ENCODE data around the gene SFXN3.

Gene SFXN3

DNA sequence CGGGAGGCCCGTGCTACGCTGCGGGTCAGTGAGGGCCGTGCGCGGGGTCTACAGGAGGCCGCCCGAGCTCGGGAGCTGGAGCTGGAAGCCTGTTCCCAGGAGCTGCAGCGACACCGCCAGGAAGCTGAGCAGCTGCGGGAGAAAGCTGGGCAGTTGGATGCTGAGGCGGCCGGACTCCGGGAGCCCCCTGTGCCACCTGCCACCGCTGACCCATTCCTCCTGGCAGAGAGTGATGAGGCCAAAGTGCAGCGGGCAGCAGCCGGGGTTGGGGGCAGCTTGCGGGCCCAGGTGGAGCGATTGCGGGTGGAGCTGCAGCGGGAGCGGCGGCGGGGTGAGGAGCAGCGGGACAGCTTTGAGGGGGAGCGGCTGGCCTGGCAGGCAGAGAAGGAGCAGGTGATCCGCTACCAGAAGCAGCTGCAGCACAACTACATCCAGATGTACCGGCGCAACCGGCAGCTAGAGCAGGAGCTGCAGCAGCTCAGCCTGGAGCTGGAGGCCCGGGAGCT is 24.4 kb upstream of the SFXN3 start:
- Mint-ChIP-seq H3K4me3 (no peak overlapping the region), H3K27me3 (no peaks in the 10 kb centered on the region), H3K36me3 (peaks cover 2% of the 10 kb centered on the region), H3K4me1 (no peaks in the 10 kb centered on the region), H3K9me3 (no peaks in the 10 kb centered on the region), H3K27ac (no peak overlapping the region)
- ATAC-seq (ENCODE audit: low read depth) (no peak), DNase-seq (ENCODE audit: low spot score in 2 of 2) (no peak)

DNA sequence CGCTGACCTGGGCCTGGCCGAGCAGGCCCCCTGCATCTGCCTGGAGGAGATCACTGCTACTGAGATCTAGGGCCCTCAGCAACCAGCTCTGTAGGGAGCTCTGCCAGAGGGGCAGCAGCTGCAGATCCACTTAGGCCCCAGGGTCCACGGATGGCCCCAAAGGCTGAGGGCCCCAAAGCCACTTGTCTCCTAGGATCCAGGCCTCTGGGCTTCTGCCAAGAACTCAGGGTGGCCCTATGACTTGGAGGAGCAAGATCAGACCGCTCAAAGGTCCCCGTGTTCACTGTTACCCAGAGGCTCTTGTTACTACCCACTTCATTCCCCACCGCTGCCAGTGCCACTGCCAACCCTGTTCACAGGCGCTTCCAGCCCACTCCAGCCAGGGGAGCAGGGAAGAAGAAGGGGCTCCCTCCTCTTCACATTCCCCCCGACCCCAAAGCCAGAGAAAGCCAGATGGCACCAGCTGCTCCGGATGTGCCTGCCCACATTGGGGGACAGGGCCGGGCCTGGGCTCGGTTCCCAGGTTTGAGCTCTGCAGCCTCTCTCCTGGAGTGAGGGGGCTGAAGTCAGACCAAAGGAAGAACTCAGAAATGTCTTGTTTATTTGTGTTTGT is 23.8 kb upstream of the SFXN3 start:
- Mint-ChIP-seq H3K9me3 (no peaks in the 10 kb centered on the region), H3K36me3 (peaks cover 2% of the 10 kb centered on the region), H3K4me3 (no peak overlapping the region), H3K27ac (no peak overlapping the region), H3K27me3 (no peaks in the 10 kb centered on the region), H3K4me1 (no peaks in the 10 kb centered on the region)
- ATAC-seq (ENCODE audit: low read depth) (no peak), DNase-seq (ENCODE audit: low spot score in 2 of 2) (no peak)

DNA sequence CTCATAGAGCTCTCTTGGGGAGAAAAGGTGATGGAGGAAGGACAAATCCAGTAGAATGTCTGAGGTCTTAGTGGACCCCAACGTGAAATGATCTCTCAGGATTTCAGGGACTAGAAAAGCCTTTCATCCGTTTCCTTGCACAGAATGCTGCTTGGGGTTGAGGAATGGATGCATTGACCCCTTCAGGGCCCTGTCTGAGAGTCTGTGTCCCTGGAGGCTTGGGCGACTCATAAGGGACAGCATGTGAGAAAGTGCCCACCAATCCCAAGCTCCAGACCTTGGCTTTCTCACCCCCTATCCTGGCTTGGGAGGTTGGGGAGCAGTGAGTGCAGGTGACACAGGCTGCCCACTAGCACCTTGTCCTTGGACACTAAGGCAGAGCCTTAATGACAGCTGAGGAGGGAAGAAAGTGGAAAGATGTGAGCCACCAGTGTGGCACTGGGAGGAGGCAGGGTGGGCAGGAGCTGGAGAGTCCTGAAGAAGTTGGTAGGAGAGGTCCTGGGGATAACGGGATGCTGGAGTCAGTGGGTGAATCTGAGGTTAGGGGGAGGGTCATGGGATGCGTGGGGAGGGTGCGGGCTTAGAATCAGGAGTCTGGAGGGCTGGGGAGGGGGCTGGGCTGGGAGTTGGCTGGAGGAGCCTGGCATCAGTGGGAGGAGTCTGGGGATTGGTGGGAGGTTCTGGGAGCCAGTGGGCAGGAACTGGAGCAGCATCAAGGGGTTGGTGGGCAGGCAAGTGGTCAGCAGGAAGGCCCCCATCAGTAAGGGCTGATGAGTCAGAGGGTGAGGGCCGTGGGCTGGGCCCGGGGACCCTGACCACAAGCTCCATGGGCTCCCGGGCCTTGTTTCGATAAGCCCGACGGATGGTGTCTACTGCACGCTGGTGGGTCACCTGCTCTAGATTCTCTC is 22.9 kb upstream of the SFXN3 start:
- H3K4me3 Mint-ChIP-seq = no peak overlapping the region
- no peaks in the 10 kb centered on the region for H3K27me3 Mint-ChIP-seq
- no peaks in the 10 kb centered on the region for H3K9me3 Mint-ChIP-seq
- H3K27ac Mint-ChIP-seq = no peak overlapping the region
- peaks cover 5% of the 10 kb centered on the region for H3K4me1 Mint-ChIP-seq
- no peak for DNase-seq (ENCODE audit: low spot score in 2 of 2)
- no peak for ATAC-seq (ENCODE audit: low read depth)
- H3K36me3 Mint-ChIP-seq = peaks cover 2% of the 10 kb centered on the region

DNA sequence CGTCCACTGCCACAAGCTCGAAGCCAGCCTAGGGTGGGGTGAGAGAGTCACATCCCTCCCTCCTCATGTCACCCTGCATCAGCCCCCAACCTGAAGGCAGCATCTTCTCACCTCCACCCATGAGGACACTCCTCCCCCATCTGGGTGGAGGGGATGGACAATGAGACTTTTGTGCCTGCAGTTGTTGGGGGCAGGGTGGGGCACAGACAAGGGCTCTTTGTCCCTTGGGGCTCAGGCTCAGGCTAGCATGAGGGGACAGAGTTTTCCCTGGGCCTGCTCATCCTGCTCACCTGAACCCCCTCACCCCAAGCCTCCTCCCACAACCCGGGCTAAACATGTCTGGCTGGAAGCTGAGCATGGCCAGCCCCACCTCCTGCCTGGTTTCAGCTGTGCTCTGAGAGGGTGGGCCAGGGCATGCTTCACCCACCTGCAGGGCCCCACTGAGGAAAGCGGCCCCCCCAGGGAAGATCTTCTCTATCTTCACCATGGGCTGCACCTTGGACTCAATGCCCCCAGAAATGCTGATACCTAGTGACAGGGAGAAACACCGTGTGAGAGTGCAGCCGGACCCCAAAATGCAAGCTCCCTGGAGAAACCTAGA is 22.1 kb upstream of the SFXN3 start:
- no peak overlapping the region for H3K4me3 Mint-ChIP-seq
- ATAC-seq (ENCODE audit: low read depth) = no peak
- no peak overlapping the region for H3K27ac Mint-ChIP-seq
- peaks cover 9% of the 10 kb centered on the region for H3K4me1 Mint-ChIP-seq
- H3K27me3 Mint-ChIP-seq = peaks cover 2% of the 10 kb centered on the region
- no peaks in the 10 kb centered on the region for H3K36me3 Mint-ChIP-seq
- H3K9me3 Mint-ChIP-seq = no peaks in the 10 kb centered on the region
- DNase-seq (ENCODE audit: low spot score in 2 of 2) = no peak

DNA sequence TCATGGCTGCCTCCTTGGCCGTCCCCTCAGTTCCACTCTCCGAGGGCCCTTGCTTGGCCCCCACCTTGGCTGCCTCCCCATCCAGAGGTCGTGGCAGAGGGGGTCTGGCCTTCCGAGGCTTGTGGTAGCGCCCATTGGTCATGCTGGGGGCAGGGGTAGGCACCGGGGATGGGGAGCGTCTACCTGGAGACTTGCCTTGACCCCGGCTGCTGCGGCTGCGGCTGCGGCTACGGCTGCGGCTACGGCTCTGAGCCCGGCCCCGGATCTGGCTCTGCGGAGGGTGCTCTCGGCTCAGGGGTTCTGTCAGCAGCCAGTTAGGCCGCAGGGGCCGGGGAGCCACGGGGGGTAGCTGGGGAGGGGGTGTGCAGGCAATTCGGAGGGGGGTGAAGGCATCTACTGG is 20.7 kb upstream of the SFXN3 start:
- Mint-ChIP-seq H3K36me3 (no peaks in the 10 kb centered on the region), H3K4me1 (peaks cover 15% of the 10 kb centered on the region), H3K27me3 (peaks cover 10% of the 10 kb centered on the region), H3K9me3 (no peaks in the 10 kb centered on the region), H3K4me3 (no peak overlapping the region), H3K27ac (no peak overlapping the region)
- ATAC-seq (ENCODE audit: low read depth) (no peak), DNase-seq (ENCODE audit: low spot score in 2 of 2) (no peak)

DNA sequence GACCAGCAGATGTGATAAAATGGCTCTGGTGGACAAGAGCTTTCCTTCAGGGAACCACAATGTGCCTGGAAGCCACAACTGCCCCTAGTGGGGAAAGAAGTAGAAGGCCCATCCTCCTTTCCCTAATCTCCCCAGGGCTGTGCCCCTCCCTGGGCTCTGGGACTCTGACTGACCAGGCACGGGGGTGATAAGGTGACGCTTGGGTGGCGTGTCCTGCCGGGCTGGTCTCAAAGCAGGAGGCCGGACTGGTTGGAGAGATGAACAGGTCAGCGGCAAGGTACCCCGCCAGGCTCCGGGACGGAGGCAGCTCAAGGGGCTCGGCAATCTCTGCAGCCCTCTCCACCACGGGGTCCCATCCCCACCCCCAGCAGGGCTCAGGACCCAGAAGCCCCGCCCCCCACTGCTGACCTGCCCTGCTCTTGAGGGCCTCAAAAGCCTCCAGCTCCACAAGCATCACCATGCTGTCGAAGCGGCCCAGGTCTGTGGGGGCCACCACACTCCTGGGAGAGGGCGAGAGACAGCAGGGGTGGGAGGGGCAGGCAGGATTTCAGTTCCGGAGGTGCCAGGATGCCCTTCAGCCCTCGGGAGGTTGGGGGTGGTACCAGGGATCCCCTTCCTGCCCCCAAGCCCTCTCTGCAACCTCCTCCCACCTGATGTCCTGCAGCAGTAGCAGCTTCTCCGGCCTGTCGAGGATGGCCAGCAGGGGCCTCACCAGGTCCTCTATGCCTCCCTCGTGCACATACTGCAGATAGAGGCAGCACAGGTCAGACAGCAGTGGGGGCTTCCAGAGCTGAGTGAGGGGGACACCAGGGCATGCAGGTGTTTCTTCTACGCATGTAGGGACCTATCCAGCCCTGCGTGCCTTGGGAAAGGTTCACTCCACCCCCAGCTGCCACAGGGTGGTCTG is 19.3 kb upstream of the SFXN3 start:
- peaks cover 20% of the 10 kb centered on the region for H3K4me1 Mint-ChIP-seq
- no peak overlapping the region for H3K4me3 Mint-ChIP-seq
- ATAC-seq (ENCODE audit: low read depth) (no peak), DNase-seq (ENCODE audit: low spot score in 2 of 2) (no peak)
- H3K9me3 Mint-ChIP-seq = no peaks in the 10 kb centered on the region
- no peak overlapping the region for H3K27ac Mint-ChIP-seq
- H3K36me3 Mint-ChIP-seq = no peaks in the 10 kb centered on the region
- H3K27me3 Mint-ChIP-seq = peaks cover 19% of the 10 kb centered on the region

DNA sequence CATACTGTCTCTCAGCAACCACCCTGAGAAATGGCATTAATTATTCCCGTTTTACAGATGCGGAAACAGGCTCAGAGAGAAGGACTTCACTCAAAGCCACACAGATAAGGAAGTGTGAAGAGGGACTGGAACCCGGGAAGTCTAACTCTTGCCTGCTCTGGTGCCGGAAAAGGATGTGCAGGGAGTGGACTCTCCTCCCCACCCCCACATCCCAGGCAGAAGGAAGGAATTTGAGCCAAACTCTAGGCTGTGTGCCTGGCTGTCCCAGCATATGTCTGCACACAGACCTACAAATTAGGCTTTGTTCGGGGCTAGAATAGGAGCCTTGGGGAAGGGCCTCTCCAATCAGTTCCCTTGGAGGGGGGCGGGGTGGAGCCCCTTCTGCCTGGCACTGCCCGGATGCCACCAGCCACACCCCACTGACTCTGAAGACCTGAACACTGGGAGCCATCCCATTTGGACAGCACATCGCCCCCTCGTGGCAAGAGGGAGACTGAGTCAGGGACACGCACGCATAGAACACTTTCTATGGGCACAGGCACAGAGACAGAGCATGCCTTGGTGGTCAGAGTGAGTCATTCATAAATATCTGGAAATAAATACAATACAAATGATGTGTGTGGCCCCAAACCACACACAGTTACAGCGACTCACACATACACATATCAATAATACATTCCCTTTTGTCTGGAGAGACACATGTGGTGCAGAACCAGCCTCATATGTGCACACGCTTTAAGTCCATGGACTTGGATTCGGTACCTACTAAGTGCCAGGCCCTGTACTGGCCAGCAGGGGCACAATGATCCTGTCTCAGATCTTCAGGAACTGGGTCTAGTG is 18.3 kb upstream of the SFXN3 start:
- H3K9me3 Mint-ChIP-seq = no peaks in the 10 kb centered on the region
- DNase-seq (ENCODE audit: low spot score in 2 of 2) (peak; percentile 53), ATAC-seq (ENCODE audit: low read depth) (peak; percentile 89)
- peaks cover 20% of the 10 kb centered on the region for H3K4me1 Mint-ChIP-seq
- no peak overlapping the region for H3K4me3 Mint-ChIP-seq
- peaks cover 22% of the 10 kb centered on the region for H3K27me3 Mint-ChIP-seq
- no peaks in the 10 kb centered on the region for H3K36me3 Mint-ChIP-seq
- H3K27ac Mint-ChIP-seq = no peak overlapping the region

DNA sequence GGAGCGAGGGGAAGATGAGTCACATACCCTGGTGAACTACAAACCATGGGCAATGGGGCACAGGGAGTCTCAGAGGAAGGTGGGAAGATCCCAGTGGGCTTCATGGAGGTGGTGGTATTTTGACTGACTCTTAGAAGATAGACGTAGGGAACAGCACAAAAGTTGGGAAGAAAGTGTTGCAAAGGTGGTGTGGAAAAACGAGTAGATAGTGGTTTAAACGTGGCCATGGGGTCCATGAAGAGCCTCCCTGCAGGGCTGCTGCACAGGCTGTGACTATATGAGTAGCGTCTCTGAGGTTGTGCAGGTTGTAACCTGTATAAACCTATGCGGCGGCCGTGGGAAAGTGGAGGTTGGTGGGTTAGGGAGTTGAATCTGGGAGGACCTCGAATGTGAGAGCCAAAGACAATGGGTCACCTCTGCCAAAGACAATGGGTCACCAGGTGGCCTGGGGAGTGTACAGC is 17.6 kb upstream of the SFXN3 start:
- no peaks in the 10 kb centered on the region for H3K36me3 Mint-ChIP-seq
- no peaks in the 10 kb centered on the region for H3K9me3 Mint-ChIP-seq
- no peak for ATAC-seq (ENCODE audit: low read depth)

DNA sequence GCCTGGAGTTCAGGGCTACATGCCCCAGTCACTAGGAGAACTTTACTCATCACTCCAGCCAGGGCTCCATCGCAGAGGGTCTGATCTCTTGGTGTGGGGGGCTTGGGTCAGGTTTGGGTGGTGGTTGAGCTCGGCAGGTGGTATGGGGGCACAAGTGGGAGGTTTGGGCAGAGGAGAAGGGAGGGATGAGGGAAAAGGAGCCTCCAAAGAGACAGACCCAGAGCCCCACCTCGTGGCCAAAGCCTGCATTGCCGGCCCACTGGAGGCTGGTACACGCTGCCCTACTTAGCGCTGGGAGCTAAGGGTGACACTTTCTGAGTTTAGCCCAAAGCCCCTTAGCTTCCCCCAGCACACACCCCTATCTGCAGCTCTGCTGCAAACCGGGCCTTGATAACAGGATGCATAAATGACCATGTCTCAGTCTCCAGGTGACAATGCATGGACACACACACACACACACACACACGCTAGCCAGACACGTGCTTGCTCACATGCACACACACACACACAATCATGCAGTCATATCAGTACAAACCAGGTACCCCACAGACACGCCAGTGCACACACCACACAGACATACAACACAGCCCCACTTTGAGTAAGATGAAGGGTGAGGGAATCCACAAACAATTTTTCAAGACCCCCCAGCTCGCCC is 16.7 kb upstream of the SFXN3 start:
- no peak overlapping the region for H3K4me3 Mint-ChIP-seq
- H3K36me3 Mint-ChIP-seq = no peaks in the 10 kb centered on the region
- H3K27me3 Mint-ChIP-seq = peaks cover 28% of the 10 kb centered on the region
- no peaks in the 10 kb centered on the region for H3K9me3 Mint-ChIP-seq
- DNase-seq (ENCODE audit: low spot score in 2 of 2) (peak; percentile 67 to 80), ATAC-seq (ENCODE audit: low read depth) (peak; percentile 36)
- peaks cover 30% of the 10 kb centered on the region for H3K4me1 Mint-ChIP-seq
- H3K27ac Mint-ChIP-seq = no peak overlapping the region

More for the DNA sequence above, 17.6 kb upstream of the SFXN3 start:
- no peak overlapping the region for H3K27ac Mint-ChIP-seq
- H3K4me3 Mint-ChIP-seq = no peak overlapping the region
- H3K27me3 Mint-ChIP-seq = peaks cover 26% of the 10 kb centered on the region
- no peak for DNase-seq (ENCODE audit: low spot score in 2 of 2)
- peaks cover 26% of the 10 kb centered on the region for H3K4me1 Mint-ChIP-seq

DNA sequence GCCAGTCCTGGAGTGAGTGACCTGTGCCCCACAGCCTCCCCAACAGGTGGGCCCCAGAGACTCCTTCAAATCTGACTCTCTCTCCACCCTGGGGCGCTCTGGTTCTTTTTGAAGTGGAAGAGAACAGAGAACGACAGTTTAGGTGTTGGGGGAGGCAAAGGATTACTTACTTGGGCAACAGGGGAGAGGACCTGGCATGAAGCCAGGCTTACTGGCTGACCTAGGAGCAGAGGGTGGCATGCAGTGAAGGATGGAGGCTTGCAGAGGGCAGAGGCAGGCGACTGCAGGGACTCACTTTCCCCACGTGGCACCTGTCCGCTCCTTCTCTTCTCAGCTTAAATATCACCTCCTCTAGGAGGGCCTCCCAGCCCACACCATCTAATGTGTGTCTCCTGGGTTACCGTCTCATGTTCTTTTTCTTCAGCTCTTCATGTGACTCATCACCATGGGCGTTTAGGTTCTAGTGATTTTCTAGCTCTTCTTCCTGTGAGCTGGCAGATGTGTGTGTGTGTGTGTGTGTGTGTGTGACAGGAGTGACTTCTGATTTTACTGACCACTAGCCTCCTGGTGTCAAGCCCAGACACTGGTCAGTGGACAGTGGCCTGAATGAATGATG is 16.0 kb upstream of the SFXN3 start:
- Mint-ChIP-seq H3K27me3 (peaks cover 30% of the 10 kb centered on the region), H3K9me3 (no peaks in the 10 kb centered on the region), H3K4me3 (no peak overlapping the region), H3K4me1 (peaks cover 33% of the 10 kb centered on the region), H3K27ac (no peak overlapping the region), H3K36me3 (no peaks in the 10 kb centered on the region)
- DNase-seq (ENCODE audit: low spot score in 2 of 2) (no peak), ATAC-seq (ENCODE audit: low read depth) (no peak)

DNA sequence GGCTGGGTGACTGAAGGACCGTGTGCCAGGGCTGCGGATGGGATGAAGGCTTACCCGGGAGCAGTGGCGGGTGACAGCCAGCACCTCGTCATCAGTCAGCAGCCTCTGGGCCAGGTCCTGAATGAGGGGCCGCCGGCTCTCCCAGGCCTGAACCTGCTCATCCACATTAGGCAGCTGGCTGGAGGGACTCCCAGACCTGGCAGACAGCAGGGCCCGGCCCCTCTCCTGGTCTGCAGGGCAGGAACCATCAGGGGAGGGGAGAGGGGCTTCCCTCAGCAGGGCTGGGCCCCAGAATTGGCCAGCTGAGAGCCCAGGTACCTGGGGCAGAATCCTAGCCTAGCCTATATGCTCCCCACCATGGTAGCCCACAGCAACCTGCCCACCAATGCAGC is 15.5 kb upstream of the SFXN3 start:
- Mint-ChIP-seq H3K4me3 (no peak overlapping the region), H3K27ac (no peak overlapping the region), H3K27me3 (peaks cover 30% of the 10 kb centered on the region), H3K9me3 (no peaks in the 10 kb centered on the region), H3K4me1 (peaks cover 33% of the 10 kb centered on the region), H3K36me3 (no peaks in the 10 kb centered on the region)
- DNase-seq (ENCODE audit: low spot score in 2 of 2) (no peak), ATAC-seq (ENCODE audit: low read depth) (no peak)

DNA sequence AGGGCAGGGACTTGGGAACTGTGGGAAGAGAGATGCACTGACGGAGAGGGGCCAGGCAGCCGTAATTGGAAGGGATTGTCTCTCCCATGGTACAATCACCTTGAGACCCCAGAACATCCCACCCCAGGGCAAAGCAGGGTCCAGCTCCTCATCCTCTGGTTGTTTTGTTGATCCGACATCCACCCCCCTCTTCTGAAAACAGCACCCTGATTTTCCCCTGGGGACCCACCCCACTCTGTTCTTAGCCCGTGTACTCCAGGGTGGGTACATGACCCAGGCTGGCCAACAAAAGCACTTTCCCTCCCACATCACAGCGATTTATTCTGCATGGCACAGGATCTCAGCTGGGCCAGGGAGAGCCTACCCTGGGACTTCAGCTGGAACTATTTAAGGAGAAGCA is 14.2 kb upstream of the SFXN3 start:
- no peak for ATAC-seq (ENCODE audit: low read depth)
- H3K4me1 Mint-ChIP-seq = peaks cover 33% of the 10 kb centered on the region
- H3K9me3 Mint-ChIP-seq = no peaks in the 10 kb centered on the region
- H3K27me3 Mint-ChIP-seq = peaks cover 30% of the 10 kb centered on the region
- H3K27ac Mint-ChIP-seq = no peak overlapping the region
- no peak overlapping the region for H3K4me3 Mint-ChIP-seq
- H3K36me3 Mint-ChIP-seq = no peaks in the 10 kb centered on the region
- no peak for DNase-seq (ENCODE audit: low spot score in 2 of 2)

All from memory B cell (primary cell).